Ovary (tissue), 3 donors: ENCODE results near the gene TAF8.

ENCODE experiments used
- EP300 ChIP-seq: sonication (generic); formaldehyde crosslinking; IDR thresholded peaks from one replicate; pipeline ENCODE4 v1.6.1; 2017; ENCODE audit warnings: antibody characterized with exemption
- POLR2A ChIP-seq: fragments of 450-650 bp; IDR thresholded peaks from one replicate; pipeline ENCODE4 v1.6.1; 2017; ENCODE audit warnings: antibody characterized with exemption, mild to moderate bottlenecking, moderate library complexity
- TF ChIP-seq, protein P1 (sequence below), 3 donors: fragments of 450-650 bp in 2 of 3; fragments of 200-600 bp in 1 of 3; IDR thresholded peaks; one replicate each; pipeline versions ENCODE4 v1.5.1 to v1.8.0; 2016 to 2022; ENCODE audit warnings: antibody characterized with exemption in 3 of 3, mild to moderate bottlenecking in 1 of 3
- donor health status: DM: no; HTN: no; CAD: no.

DNA sequence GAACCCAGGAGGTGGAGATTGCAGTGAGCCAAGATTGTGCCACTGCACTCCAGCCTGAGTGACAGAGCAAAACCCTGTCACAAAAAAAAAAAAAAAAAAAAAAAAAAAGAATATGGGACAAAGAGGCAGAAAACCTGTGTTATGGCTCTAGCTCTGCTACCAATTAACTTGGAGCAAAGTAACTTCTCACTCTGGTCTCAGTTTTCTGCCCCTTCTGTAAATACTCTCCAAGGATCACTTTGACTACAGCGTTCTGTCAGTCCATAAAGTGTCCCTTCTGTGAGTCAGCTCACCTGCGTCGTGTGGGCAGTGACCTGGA is 67.5 kb downstream of the TAF8 start:
- TF ChIP-seq, protein P1, sequence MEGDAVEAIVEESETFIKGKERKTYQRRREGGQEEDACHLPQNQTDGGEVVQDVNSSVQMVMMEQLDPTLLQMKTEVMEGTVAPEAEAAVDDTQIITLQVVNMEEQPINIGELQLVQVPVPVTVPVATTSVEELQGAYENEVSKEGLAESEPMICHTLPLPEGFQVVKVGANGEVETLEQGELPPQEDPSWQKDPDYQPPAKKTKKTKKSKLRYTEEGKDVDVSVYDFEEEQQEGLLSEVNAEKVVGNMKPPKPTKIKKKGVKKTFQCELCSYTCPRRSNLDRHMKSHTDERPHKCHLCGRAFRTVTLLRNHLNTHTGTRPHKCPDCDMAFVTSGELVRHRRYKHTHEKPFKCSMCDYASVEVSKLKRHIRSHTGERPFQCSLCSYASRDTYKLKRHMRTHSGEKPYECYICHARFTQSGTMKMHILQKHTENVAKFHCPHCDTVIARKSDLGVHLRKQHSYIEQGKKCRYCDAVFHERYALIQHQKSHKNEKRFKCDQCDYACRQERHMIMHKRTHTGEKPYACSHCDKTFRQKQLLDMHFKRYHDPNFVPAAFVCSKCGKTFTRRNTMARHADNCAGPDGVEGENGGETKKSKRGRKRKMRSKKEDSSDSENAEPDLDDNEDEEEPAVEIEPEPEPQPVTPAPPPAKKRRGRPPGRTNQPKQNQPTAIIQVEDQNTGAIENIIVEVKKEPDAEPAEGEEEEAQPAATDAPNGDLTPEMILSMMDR (IDR thresholded peaks at IDR 0.05): no peak
- TF ChIP-seq POLR2A (no peak), EP300 (no peak)
